Hepatocyte (in vitro differentiated cells): ENCODE data around the gene TFAP2A. TPM values are rescaled to one million over a fixed set of nuclear protein-coding genes. Genes with fewer than 3 reads are reported as not detected.

Experiments used
- DNase-seq: peaks from one replicate; pipeline ENCODE4 v3.0.0-alpha.2; 2016; ENCODE audit warnings: low spot score
- H2AFZ ChIP-seq: fragments of 200-600 bp; sonication (generic); 2 replicates; pipeline ENCODE4 v1.6.0; 2016; ENCODE audit warnings: antibody characterized with exemption, mild to moderate bottlenecking
- H3K27ac ChIP-seq: fragments of 200-600 bp; sonication (generic); 2 replicates; pipeline ENCODE4 v1.5.1; 2016; ENCODE audit warnings: mild to moderate bottlenecking
- H3K27me3 ChIP-seq: fragments of 200-600 bp; sonication (generic); 2 replicates; pipeline ENCODE4 v1.6.1; 2016
- H3K36me3 ChIP-seq: fragments of 200-600 bp; sonication (generic); replicated peaks from 2 replicates; pipeline ENCODE4 v1.5.1; 2016; ENCODE audit warnings: low read depth; ENCODE audit not compliant: insufficient read depth
- H3K4me1 ChIP-seq: fragments of 200-600 bp; sonication (generic); 2 replicates; pipeline ENCODE4 v1.5.1; 2016; ENCODE audit warnings: mild to moderate bottlenecking, moderate library complexity; ENCODE audit not compliant: insufficient read depth
- H3K4me2 ChIP-seq: fragments of 200-600 bp; sonication (generic); 2 replicates; pipeline ENCODE4 v1.6.0; 2016
- H3K4me3 ChIP-seq: fragments of 200-600 bp; sonication (generic); 2 replicates; pipeline ENCODE4 v1.5.1; 2016; ENCODE audit warnings: mild to moderate bottlenecking
- H3K79me2 ChIP-seq: fragments of 200-600 bp; sonication (generic); 2 replicates; pipeline ENCODE4 v1.6.0; 2017; ENCODE audit warnings: mild to moderate bottlenecking
- H3K9me2 ChIP-seq: fragments of 200-600 bp; sonication (generic); replicated peaks from 2 replicates; pipeline ENCODE4 v1.6.0; 2017; ENCODE audit warnings: mild to moderate bottlenecking; ENCODE audit not compliant: insufficient read depth
- H3K9me3 ChIP-seq: fragments of 200-600 bp; sonication (generic); 2 replicates; pipeline ENCODE4 v1.5.1; 2016; ENCODE audit warnings: low read depth, mild to moderate bottlenecking
- H4K20me1 ChIP-seq: fragments of 200-600 bp; sonication (generic); 2 replicates; pipeline ENCODE4 v1.6.0; 2016; ENCODE audit warnings: mild to moderate bottlenecking; ENCODE audit not compliant: insufficient read depth, poor library complexity, severe bottlenecking
- EZH2 ChIP-seq: fragments of 200-600 bp; sonication (generic); IDR thresholded peaks from 2 replicates; pipeline ENCODE4 v1.6.1; 2016; ENCODE audit warnings: antibody characterized with exemption, mild to moderate bottlenecking, borderline replicate concordance
- EZH2phosphoT487 ChIP-seq: fragments of 200-600 bp; sonication (generic); IDR thresholded peaks from one replicate; pipeline ENCODE4 v1.6.1; 2018; ENCODE audit warnings: antibody characterized with exemption, mild to moderate bottlenecking, low read depth, moderate library complexity; ENCODE audit not compliant: unreplicated experiment, severe bottlenecking
- WGBS: methylation state at CpG from one replicate; pipeline ENCODE4 v1.1.6; 2016; ENCODE audit warnings: low lambda C conversion rate; ENCODE audit errors: missing lambda C conversion rate; 5-methylcytosine and 5-hydroxymethylcytosine counted together
- polyA plus RNA-seq: library from polyadenylated mRNA; unstranded; fragments of >200 nt; fragmentation: Nextera tagmentation; extraction: Ambion mirVana; gene quantifications from 2 replicates; pipeline ENCODE4 v1.2.1, GENCODE V29; 2016
- total RNA-seq: library from RNA; depleted of rRNA; stranded (reverse); fragments of >200 nt; gene quantifications from 2 replicates; pipeline ENCODE4 v1.2.3, GENCODE V29; 2014
- TF ChIP-seq, protein P1 (sequence below): fragments of 200-600 bp; sonication (generic); IDR thresholded peaks from 2 replicates; pipeline ENCODE4 v1.5.1; 2016; ENCODE audit warnings: antibody characterized with exemption, mild to moderate bottlenecking; ENCODE audit not compliant: poor library complexity

The TFAP2A gene
- total and polyA plus RNA-seq, 2 experiments from 2014 or later: 6.2 to 14.9 TPM

DNA sequence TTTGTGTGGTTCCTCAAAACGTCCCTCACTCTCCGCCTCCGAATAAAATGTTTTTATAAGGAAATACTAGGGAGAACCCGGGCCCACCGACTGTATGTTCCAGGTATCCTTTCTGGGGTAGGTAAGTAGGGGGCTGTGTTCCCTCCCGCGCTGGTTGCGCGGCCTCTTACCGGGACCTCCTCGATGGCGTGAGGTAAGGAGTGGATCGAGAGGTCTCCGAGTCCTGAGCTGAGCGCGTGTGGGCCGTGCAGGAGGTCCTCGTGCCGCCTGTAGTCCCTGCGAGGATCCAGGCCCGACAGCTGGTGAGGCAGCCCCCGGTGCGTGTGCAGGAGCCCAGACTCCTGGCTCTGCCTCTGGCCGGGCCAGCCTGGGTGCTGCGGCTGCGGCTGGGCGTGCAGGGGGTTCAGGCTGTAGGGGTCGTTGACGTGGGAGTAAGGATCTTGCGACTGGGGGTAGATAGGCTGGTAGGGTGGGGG is 5.1 kb downstream of the TFAP2A start:
- TF ChIP-seq, protein P1, sequence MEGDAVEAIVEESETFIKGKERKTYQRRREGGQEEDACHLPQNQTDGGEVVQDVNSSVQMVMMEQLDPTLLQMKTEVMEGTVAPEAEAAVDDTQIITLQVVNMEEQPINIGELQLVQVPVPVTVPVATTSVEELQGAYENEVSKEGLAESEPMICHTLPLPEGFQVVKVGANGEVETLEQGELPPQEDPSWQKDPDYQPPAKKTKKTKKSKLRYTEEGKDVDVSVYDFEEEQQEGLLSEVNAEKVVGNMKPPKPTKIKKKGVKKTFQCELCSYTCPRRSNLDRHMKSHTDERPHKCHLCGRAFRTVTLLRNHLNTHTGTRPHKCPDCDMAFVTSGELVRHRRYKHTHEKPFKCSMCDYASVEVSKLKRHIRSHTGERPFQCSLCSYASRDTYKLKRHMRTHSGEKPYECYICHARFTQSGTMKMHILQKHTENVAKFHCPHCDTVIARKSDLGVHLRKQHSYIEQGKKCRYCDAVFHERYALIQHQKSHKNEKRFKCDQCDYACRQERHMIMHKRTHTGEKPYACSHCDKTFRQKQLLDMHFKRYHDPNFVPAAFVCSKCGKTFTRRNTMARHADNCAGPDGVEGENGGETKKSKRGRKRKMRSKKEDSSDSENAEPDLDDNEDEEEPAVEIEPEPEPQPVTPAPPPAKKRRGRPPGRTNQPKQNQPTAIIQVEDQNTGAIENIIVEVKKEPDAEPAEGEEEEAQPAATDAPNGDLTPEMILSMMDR: no peak
- TF ChIP-seq EZH2phosphoT487 (peak; percentile 74), EZH2 (peak; percentile 94)
- Histone ChIP-seq H3K9me2 (no peaks in the 10 kb centered on the region), H3K36me3 (no peaks in the 10 kb centered on the region), H2AFZ (no peak overlapping the region), H3K27ac (peak overlapping the region; percentile 83), H3K4me1 (peaks cover 8% of the 10 kb centered on the region), H3K4me3 (peak overlapping the region; percentile 34), H4K20me1 (peaks cover 3% of the 10 kb centered on the region), H3K79me2 (peaks cover 79% of the 10 kb centered on the region), H3K9me3 (no peaks in the 10 kb centered on the region), H3K27me3 (peaks cover 93% of the 10 kb centered on the region), H3K4me2 (peak overlapping the region; percentile 82)
- no peak for DNase-seq
- 7% methylated on average over 27 of the region's 30 CpGs for WGBS

- H4K20me1 ChIP-seq: peaks cover 3% of the 10 kb centered on the region
- TF ChIP-seq EZH2phosphoT487: no peak
- peak; percentile 77 for TF ChIP-seq EZH2
- no peaks in the 10 kb centered on the region for H3K9me3 ChIP-seq
- peak overlapping the region; percentile 34 for H3K4me3 ChIP-seq
- H2AFZ ChIP-seq: no peak overlapping the region
- H3K27me3 ChIP-seq: peaks cover 88% of the 10 kb centered on the region
- H3K4me1 ChIP-seq: peaks cover 8% of the 10 kb centered on the region
- H3K9me2 ChIP-seq: no peaks in the 10 kb centered on the region
- no peak for DNase-seq
- H3K27ac ChIP-seq: peak overlapping the region; percentile 83
- peaks cover 79% of the 10 kb centered on the region for H3K79me2 ChIP-seq
- H3K36me3 ChIP-seq: no peaks in the 10 kb centered on the region
- WGBS: 13% methylated on average over 8 of the region's 8 CpGs
- peak overlapping the region; percentile 82 for H3K4me2 ChIP-seq
Measured at GRCh38 chr6:10409233-10409721, 5.6 kb downstream of the TFAP2A start.

- Histone ChIP-seq H3K4me2 (peak overlapping the region; percentile 82), H3K9me3 (no peaks in the 10 kb centered on the region), H3K79me2 (peaks cover 72% of the 10 kb centered on the region), H3K4me1 (peaks cover 9% of the 10 kb centered on the region), H4K20me1 (peaks cover 3% of the 10 kb centered on the region), H2AFZ (no peak overlapping the region), H3K27me3 (peaks cover 80% of the 10 kb centered on the region), H3K4me3 (peak overlapping the region; percentile 34), H3K36me3 (no peaks in the 10 kb centered on the region), H3K9me2 (no peaks in the 10 kb centered on the region), H3K27ac (peak overlapping the region; percentile 83)
- DNase-seq: no peak
- TF ChIP-seq, protein P1: no peak
- no peak for TF ChIP-seq EZH2
- no peak for TF ChIP-seq EZH2phosphoT487
- WGBS: 32% methylated on average over 1 of the region's 1 CpG
Measured at GRCh38 chr6:10408457-10408856, 6.4 kb downstream of the TFAP2A start.

- no peaks in the 10 kb centered on the region for H3K9me3 ChIP-seq
- peaks cover 3% of the 10 kb centered on the region for H4K20me1 ChIP-seq
- H2AFZ ChIP-seq: no peak overlapping the region
- peaks cover 9% of the 10 kb centered on the region for H3K4me1 ChIP-seq
- 35% methylated on average over 3 of the region's 3 CpGs for WGBS
- TF ChIP-seq EZH2phosphoT487 (no peak), EZH2 (no peak)
- TF ChIP-seq, protein P1: no peak
- H3K4me2 ChIP-seq: peak overlapping the region; percentile 82
- H3K4me3 ChIP-seq: peak overlapping the region; percentile 5
- DNase-seq: no peak
- H3K36me3 ChIP-seq: no peaks in the 10 kb centered on the region
- H3K9me2 ChIP-seq: no peaks in the 10 kb centered on the region
- H3K79me2 ChIP-seq: peaks cover 69% of the 10 kb centered on the region
- H3K27me3 ChIP-seq: peaks cover 72% of the 10 kb centered on the region
- peak overlapping the region; percentile 83 for H3K27ac ChIP-seq
Measured at GRCh38 chr6:10407674-10408054, 7.2 kb downstream of the TFAP2A start.
